Ovary (tissue), 9 donors: ENCODE results near the gene GALNTL6. TPM values are rescaled to one million over a fixed set of nuclear protein-coding genes. Genes with fewer than 3 reads are reported as not detected.

ENCODE experiments used
- DNase-seq, 5 donors: peaks; one replicate each; pipeline ENCODE4 v3.0.0-alpha.2; 2019 to 2020
- H3K27ac ChIP-seq, 2 donors: fragments of 200-600 bp; one replicate each; pipeline versions ENCODE4 v1.5.1 to v1.8.0; 2019 to 2022
- H3K27me3 ChIP-seq: fragments of 200-600 bp; one replicate; pipeline ENCODE4 v1.8.0; 2022
- H3K36me3 ChIP-seq: fragments of 200-600 bp; sonication (generic); one replicate; pipeline ENCODE4 v1.5.1; 2019
- H3K4me1 ChIP-seq: one replicate; pipeline ENCODE4 v1.8.1; 2013; ENCODE audit warnings: mild to moderate bottlenecking, moderate library complexity; ENCODE audit not compliant: insufficient read depth
- H3K4me3 ChIP-seq: fragments of 200-600 bp; sonication (generic); one replicate; pipeline ENCODE4 v1.5.1; 2017
- H3K9me3 ChIP-seq, 2 donors: fragments of 200-600 bp in 1 of 2; sonication (generic) in 1 of 2; one replicate each; pipeline versions ENCODE4 v1.5.1 to v1.8.1; 2013 to 2019; ENCODE audit warnings: mild to moderate bottlenecking in 1 of 2, moderate library complexity in 1 of 2
- CTCF ChIP-seq, 3 donors: fragments of 450-650 bp in 2 of 3; fragments of 200-600 bp in 1 of 3; IDR thresholded peaks; one replicate each; pipeline versions ENCODE4 v1.5.1 to v1.8.0; 2016 to 2022; ENCODE audit warnings: antibody characterized with exemption in 3 of 3, mild to moderate bottlenecking in 1 of 3
- EP300 ChIP-seq: sonication (generic); formaldehyde crosslinking; IDR thresholded peaks from one replicate; pipeline ENCODE4 v1.6.1; 2017; ENCODE audit warnings: antibody characterized with exemption
- POLR2A ChIP-seq: fragments of 450-650 bp; IDR thresholded peaks from one replicate; pipeline ENCODE4 v1.6.1; 2017; ENCODE audit warnings: antibody characterized with exemption, mild to moderate bottlenecking, moderate library complexity
- WGBS, 3 donors: extraction: QIAGEN DNeasy Blood & Tissue Kit in 1 of 3; methylation state at CpG; one replicate each; pipeline versions ENCODE4 v1.1.5 to v1.1.7; 2013 to 2017; 5-methylcytosine and 5-hydroxymethylcytosine counted together
- intact Hi-C, 4 donors: fragments of 100-400 bp; cut with DNase I; formaldehyde crosslinking; loops; one replicate each; pipeline versions ENCODE4 v1.11.0 to v1.15.1; 2022 to 2023
- polyA plus RNA-seq, 2 donors: library from polyadenylated mRNA; stranded (reverse); fragments of 200-250 nt in 1 of 2; fragments of 350-450 nt in 1 of 2; fragmentation: Illumina TruSeq in 1 of 2; extraction: RNeasy Lipid Tissue Mini Kit (QIAGEN cat#74804) in 1 of 2; gene quantifications; one replicate each; pipeline ENCODE4 v1.2.3, GENCODE V29; 2013 to 2014
- total RNA-seq, 7 donors: library from RNA; depleted of rRNA in 2 of 7; stranded (reverse); fragments of >200 nt in 2 of 7; fragmentation: NEBNext Ultra II Directional in 3 of 7; extraction: Animal tissue kit (Norgen Biotek cat#: 25700) in 3 of 7; gene quantifications; one replicate each; pipeline versions ENCODE4 v1.1.0 to v1.2.4, GENCODE V29; 2016 to 2023
- donor health status: DM: no; HTN: no; CAD: no; lungs with moderate emphysema.
- donor health status: DM: no; HTN: no; CAD: no.
- donor health status: Bipolar disorder and iron deficiency.
- donor health status: DM: yes; HTN: yes; CAD: no.
- donor health status: DM: no; HTN: no; CAD: no.
- donor health status: DM: yes; HTN: yes; CAD: no.

The GALNTL6 gene
- total and polyA plus RNA-seq, 9 donors, result 0.11 to 1.8 TPM; not detected in 7

GRCh38 chr4:171785388-171785787 is 27.8 kb upstream of the GALNTL6 start:
- 28 to 48% (median 37%) methylated on average over 3 of the region's 3 CpGs for WGBS, 3 donors
- no peak for TF ChIP-seq EP300
- TF ChIP-seq CTCF (IDR thresholded peaks at IDR 0.05), result no peak
- no peak for TF ChIP-seq POLR2A
- Histone ChIP-seq H3K36me3 (no peaks in the 10 kb centered on the region), H3K27me3 (no peaks in the 10 kb centered on the region), H3K4me3 (no peak overlapping the region), H3K4me1 (no peaks in the 10 kb centered on the region), H3K27ac (no peak overlapping the region), H3K9me3 (no peaks in the 10 kb centered on the region)
- intact Hi-C loops, result no loop called here
- DNase-seq, result no peak

GRCh38 chr4:171793723-171794122 is 19.5 kb upstream of the GALNTL6 start:
- WGBS, 3 donors, result 42% methylated on average over 5 of the region's 5 CpGs
- no peak for DNase-seq
- intact Hi-C loops, result no loop called here

GRCh38 chr4:171794528-171794927 is 18.7 kb upstream of the GALNTL6 start:
- Histone ChIP-seq H3K9me3 (no peaks in the 10 kb centered on the region), H3K4me1 (no peaks in the 10 kb centered on the region), H3K27ac (no peak overlapping the region), H3K4me3 (no peak overlapping the region), H3K27me3 (no peaks in the 10 kb centered on the region), H3K36me3 (no peaks in the 10 kb centered on the region)
- 83 to 98% (median 91%) methylated on average over 2 of the region's 2 CpGs for WGBS, 3 donors
- intact Hi-C loops, result no loop called here
- TF ChIP-seq CTCF (IDR thresholded peaks at IDR 0.05), result no peak
- TF ChIP-seq EP300, result no peak
- TF ChIP-seq POLR2A, result no peak
- no peak for DNase-seq

More at GRCh38 chr4:171793723-171794122, 19.5 kb upstream of the GALNTL6 start:
- no peak overlapping the region for H3K27ac ChIP-seq
- no peaks in the 10 kb centered on the region for H3K36me3 ChIP-seq
- TF ChIP-seq POLR2A, result no peak
- H3K4me3 ChIP-seq, result no peak overlapping the region
- H3K27me3 ChIP-seq, result no peaks in the 10 kb centered on the region
- H3K9me3 ChIP-seq, result no peaks in the 10 kb centered on the region
- no peaks in the 10 kb centered on the region for H3K4me1 ChIP-seq

GRCh38 chr4:171809854-171810253 is 3.4 kb upstream of the GALNTL6 start:
- intact Hi-C loops, result no loop called here
- WGBS, 3 donors, result 65 to 88% (median 70%) methylated on average over 1 of the region's 1 CpG

GRCh38 chr4:171812333-171812664 is 905 bp upstream of the GALNTL6 start:
- intact Hi-C loops, result no loop called here
- H3K27me3 ChIP-seq, result no peaks in the 10 kb centered on the region
- peaks cover 7% of the 10 kb centered on the region for H3K4me1 ChIP-seq
- TF ChIP-seq POLR2A, result no peak
- no peak for TF ChIP-seq CTCF (IDR thresholded peaks at IDR 0.05)
- no peak for TF ChIP-seq EP300
- H3K27ac ChIP-seq, result no peak overlapping the region
- whole genome bisulfite sequencing, 3 donors, result 1 to 4% (median 2%) methylated on average over 12 of the region's 12 CpGs
- H3K4me3 ChIP-seq, result no peak overlapping the region
- no peaks in the 10 kb centered on the region for H3K9me3 ChIP-seq
- DNase-seq, result no peak
- no peaks in the 10 kb centered on the region for H3K36me3 ChIP-seq

More at GRCh38 chr4:171809854-171810253, 3.4 kb upstream of the GALNTL6 start:
- TF ChIP-seq CTCF (IDR thresholded peaks at IDR 0.05), result no peak
- no peak for TF ChIP-seq POLR2A
- no peak for TF ChIP-seq EP300
- H3K4me3 ChIP-seq, result no peak overlapping the region
- DNase-seq, result no peak
- H3K36me3 ChIP-seq, result no peaks in the 10 kb centered on the region
- no peaks in the 10 kb centered on the region for H3K9me3 ChIP-seq
- H3K27me3 ChIP-seq, result no peaks in the 10 kb centered on the region
- no peak overlapping the region for H3K27ac ChIP-seq
- H3K4me1 ChIP-seq, result peaks cover 7% of the 10 kb centered on the region
